HepG2 (cell line): ENCODE measurements around the gene ARPC1B. TPM values are rescaled to one million over a fixed set of nuclear protein-coding genes. Genes with fewer than 3 reads are reported as not detected.

Experiments used
- ATF7 ChIP-seq, 2 experiments: fragments of 450-650 bp in 1 of 2; sonication (generic) in 1 of 2; formaldehyde crosslinking in 1 of 2; IDR thresholded peaks; 2 replicates each; pipeline versions ENCODE4 v1.4.0 to v1.6.1; 2016 to 2020; ENCODE audit warnings: antibody characterized with exemption in 1 of 2, mild to moderate bottlenecking in 1 of 2, missing genetic modification reagents in 1 of 2
- DNMT3B ChIP-seq: conservative IDR thresholded peaks from 2 replicates; pipeline ENCODE4 v1.6.1; 2016; ENCODE audit warnings: missing biosample characterization, control low read depth
- ESRRA ChIP-seq: sonication (generic); formaldehyde crosslinking; IDR thresholded peaks from 2 replicates; pipeline ENCODE4 v1.5.1; 2020; ENCODE audit warnings: mild to moderate bottlenecking, low read depth, missing genetic modification reagents
- IRF2 ChIP-seq: IDR thresholded peaks from 2 replicates; pipeline ENCODE4 v1.6.1; 2018; ENCODE audit warnings: missing genetic modification reagents, missing compliant biosample characterization
- KLF11 ChIP-seq: IDR thresholded peaks from 2 replicates; pipeline ENCODE4 v1.6.1; 2016; ENCODE audit warnings: missing compliant biosample characterization
- KMT2B ChIP-seq: IDR thresholded peaks from 2 replicates; pipeline ENCODE4 v1.6.1; 2016; ENCODE audit warnings: missing genetic modification reagents, missing compliant biosample characterization
- MTF2 ChIP-seq: sonication (generic); formaldehyde crosslinking; IDR thresholded peaks from 2 replicates; pipeline ENCODE4 v1.5.0; 2020; ENCODE audit warnings: missing genetic modification reagents, borderline replicate concordance
- SMC3 ChIP-seq: IDR thresholded peaks from 2 replicates; pipeline ENCODE4 v1.6.1; 2011; ENCODE audit warnings: low read length, improper control_type of control experiment
- SNAI1 ChIP-seq: sonication (generic); formaldehyde crosslinking; IDR thresholded peaks from 2 replicates; pipeline ENCODE4 v1.5.0; 2020; ENCODE audit warnings: mild to moderate bottlenecking, missing genetic modification reagents, borderline replicate concordance
- SRF ChIP-seq: IDR thresholded peaks from 2 replicates; pipeline ENCODE4 v1.6.1; 2011; ENCODE audit warnings: mild to moderate bottlenecking, low read depth, low read length, moderate library complexity
- TOE1 ChIP-seq: sonication (generic); formaldehyde crosslinking; IDR thresholded peaks from 2 replicates; pipeline ENCODE4 v1.4.0; 2020; ENCODE audit warnings: mild to moderate bottlenecking, missing genetic modification reagents
- ZNF234 ChIP-seq: sonication (generic); formaldehyde crosslinking; conservative IDR thresholded peaks from 2 replicates; pipeline ENCODE4 v1.5.1; 2020; ENCODE audit warnings: mild to moderate bottlenecking, missing genetic modification reagents
- ZNF331 ChIP-seq: sonication (generic); formaldehyde crosslinking; IDR thresholded peaks from 2 replicates; pipeline ENCODE4 v1.4.0; 2020; ENCODE audit warnings: missing genetic modification reagents
- ZNF431 ChIP-seq: sonication (generic); formaldehyde crosslinking; IDR thresholded peaks from 2 replicates; pipeline ENCODE4 v1.9.0; 2022; ENCODE audit warnings: missing genetic modification reagents, low read depth, mild to moderate bottlenecking, borderline replicate concordance
- ZNF546 ChIP-seq: sonication (generic); formaldehyde crosslinking; conservative IDR thresholded peaks from 2 replicates; pipeline ENCODE4 v1.8.1; 2023; ENCODE audit warnings: mild to moderate bottlenecking, missing genetic modification reagents
- ZNF552 ChIP-seq: sonication (generic); formaldehyde crosslinking; IDR thresholded peaks from 2 replicates; pipeline ENCODE4 v1.9.0; 2022; ENCODE audit warnings: missing genetic modification reagents, mild to moderate bottlenecking, borderline replicate concordance
- ZSCAN9 ChIP-seq: IDR thresholded peaks from 2 replicates; pipeline ENCODE4 v1.6.1; 2016; ENCODE audit warnings: borderline replicate concordance
- polyA plus RNA-seq, 8 experiments: library from polyadenylated mRNA; depleted of rRNA in 3 of 8; stranded (reverse) in 7 of 8; unstranded in 1 of 8; fragments of >200 nt; fragmentation: Illumina TruSeq in 4 of 8; extraction: Trizol in 4 of 8; gene quantifications; 2 replicates each; pipeline versions ENCODE4 v1.2.1 to v1.2.3, GENCODE V29; 2011 to 2016; ENCODE audit warnings: low read depth in 4 of 8, missing spikeins in 1 of 8, mixed read lengths in 1 of 8; ENCODE audit not compliant: insufficient read depth in 1 of 8
- total RNA-seq, 5 experiments: library from RNA; depleted of rRNA; stranded (reverse); fragments of >200 nt; fragmentation: Illumina TruSeq; extraction: Trizol; gene quantifications; 2 replicates each; pipeline ENCODE4 v1.2.3, GENCODE V29; 2016; ENCODE audit warnings: low read depth in 1 of 5
- TF ChIP-seq, protein P1 (sequence below): sonication (generic); formaldehyde crosslinking; IDR thresholded peaks from 2 replicates; pipeline ENCODE4 v1.8.0; 2022; ENCODE audit warnings: mild to moderate bottlenecking, missing genetic modification reagents; ENCODE audit not compliant: insufficient replicate concordance
- TF ChIP-seq, protein P2 (sequence below): sonication (generic); formaldehyde crosslinking; IDR thresholded peaks from 2 replicates; pipeline ENCODE4 v1.8.1; 2023; ENCODE audit warnings: missing genetic modification reagents, inconsistent platforms, borderline replicate concordance
- TF ChIP-seq, protein P3 (sequence below): sonication (generic); formaldehyde crosslinking; IDR thresholded peaks from 2 replicates; pipeline ENCODE4 v1.5.1; 2020; ENCODE audit warnings: missing genetic modification reagents, mild to moderate bottlenecking, borderline replicate concordance
- TF ChIP-seq, protein P4 (sequence below): IDR thresholded peaks from 2 replicates; pipeline ENCODE4 v1.6.1; 2012; ENCODE audit warnings: low read length, improper control_type of control experiment

The ARPC1B gene
- total and polyA plus RNA-seq, 2 of the 13 experiments (the other 11 are each of a cell fraction or from before 2014, with no cell fraction given) = 72.9 to 89.1 TPM

DNA sequence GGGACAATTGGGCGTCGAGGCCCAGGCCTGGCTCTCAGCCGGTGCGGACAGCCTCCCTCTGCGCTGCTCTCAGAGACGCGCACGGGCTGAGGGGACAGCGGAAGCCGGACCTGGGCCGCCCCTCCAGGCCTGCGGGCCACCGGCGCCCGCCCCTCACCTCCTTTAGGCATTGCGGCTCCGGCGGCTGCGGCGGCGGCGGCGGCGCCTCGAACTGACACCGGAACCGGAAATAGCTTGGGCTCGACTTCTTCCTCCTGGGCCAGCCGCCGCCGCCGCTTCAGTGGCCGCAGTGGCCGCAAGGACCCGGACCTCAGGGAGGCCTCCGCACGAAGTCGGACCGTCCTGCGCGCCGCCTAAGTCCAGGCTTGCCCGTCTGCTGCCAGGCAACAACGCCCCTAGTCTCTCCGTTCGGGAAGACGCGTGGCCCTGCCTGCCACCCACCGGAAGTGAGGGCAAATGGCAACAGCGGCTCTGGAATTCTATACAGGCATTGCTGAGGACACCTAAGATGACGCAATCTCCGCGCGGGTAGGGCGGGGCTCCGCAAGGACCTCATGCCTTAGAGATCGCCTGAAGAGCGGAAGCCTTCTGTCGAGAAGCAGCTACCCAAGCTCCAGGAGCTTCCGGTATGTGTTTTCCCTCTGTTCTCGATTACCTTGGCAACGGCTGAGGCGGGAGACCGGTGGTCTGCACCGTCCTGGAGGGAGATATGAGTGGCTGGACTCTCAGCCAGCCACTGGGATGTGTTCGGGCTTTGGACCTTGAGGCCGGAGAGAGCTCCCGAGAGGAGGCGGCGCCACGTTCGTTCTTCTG lies 34.1 kb downstream of the ARPC1B start, which contains the start of the genes BUD31 and PDAP1 (continued):
- TF ChIP-seq, protein P1, sequence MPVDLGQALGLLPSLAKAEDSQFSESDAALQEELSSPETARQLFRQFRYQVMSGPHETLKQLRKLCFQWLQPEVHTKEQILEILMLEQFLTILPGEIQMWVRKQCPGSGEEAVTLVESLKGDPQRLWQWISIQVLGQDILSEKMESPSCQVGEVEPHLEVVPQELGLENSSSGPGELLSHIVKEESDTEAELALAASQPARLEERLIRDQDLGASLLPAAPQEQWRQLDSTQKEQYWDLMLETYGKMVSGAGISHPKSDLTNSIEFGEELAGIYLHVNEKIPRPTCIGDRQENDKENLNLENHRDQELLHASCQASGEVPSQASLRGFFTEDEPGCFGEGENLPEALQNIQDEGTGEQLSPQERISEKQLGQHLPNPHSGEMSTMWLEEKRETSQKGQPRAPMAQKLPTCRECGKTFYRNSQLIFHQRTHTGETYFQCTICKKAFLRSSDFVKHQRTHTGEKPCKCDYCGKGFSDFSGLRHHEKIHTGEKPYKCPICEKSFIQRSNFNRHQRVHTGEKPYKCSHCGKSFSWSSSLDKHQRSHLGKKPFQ (CRISPR knock-in tag) = no peak
- peak; percentile 42 for TF ChIP-seq KLF11 (CRISPR knock-in tag)
- TF ChIP-seq, protein P2, sequence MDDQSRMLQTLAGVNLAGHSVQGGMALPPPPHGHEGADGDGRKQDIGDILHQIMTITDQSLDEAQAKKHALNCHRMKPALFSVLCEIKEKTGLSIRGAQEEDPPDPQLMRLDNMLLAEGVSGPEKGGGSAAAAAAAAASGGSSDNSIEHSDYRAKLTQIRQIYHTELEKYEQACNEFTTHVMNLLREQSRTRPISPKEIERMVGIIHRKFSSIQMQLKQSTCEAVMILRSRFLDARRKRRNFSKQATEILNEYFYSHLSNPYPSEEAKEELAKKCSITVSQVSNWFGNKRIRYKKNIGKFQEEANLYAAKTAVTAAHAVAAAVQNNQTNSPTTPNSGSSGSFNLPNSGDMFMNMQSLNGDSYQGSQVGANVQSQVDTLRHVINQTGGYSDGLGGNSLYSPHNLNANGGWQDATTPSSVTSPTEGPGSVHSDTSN (CRISPR knock-in tag) = no peak
- peak; percentile 26; the same call in 1 of the 2 replicates for TF ChIP-seq TOE1 (CRISPR knock-in tag)
- no peak; the same call in 1 of the 2 replicates for TF ChIP-seq ZNF546 (CRISPR knock-in tag)
- TF ChIP-seq, protein P3, sequence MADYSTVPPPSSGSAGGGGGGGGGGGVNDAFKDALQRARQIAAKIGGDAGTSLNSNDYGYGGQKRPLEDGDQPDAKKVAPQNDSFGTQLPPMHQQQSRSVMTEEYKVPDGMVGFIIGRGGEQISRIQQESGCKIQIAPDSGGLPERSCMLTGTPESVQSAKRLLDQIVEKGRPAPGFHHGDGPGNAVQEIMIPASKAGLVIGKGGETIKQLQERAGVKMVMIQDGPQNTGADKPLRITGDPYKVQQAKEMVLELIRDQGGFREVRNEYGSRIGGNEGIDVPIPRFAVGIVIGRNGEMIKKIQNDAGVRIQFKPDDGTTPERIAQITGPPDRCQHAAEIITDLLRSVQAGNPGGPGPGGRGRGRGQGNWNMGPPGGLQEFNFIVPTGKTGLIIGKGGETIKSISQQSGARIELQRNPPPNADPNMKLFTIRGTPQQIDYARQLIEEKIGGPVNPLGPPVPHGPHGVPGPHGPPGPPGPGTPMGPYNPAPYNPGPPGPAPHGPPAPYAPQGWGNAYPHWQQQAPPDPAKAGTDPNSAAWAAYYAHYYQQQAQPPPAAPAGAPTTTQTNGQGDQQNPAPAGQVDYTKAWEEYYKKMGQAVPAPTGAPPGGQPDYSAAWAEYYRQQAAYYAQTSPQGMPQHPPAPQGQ (CRISPR knock-in tag) = no peak
- no peak for TF ChIP-seq MTF2 (CRISPR knock-in tag)
- TF ChIP-seq ZNF431 (CRISPR knock-in tag) = 0 out of 2 replicates have a peak, but pooled peaks have one; percentile 16
- peak; percentile 58; the same call in 1 of the 2 replicates for TF ChIP-seq ZNF331 (CRISPR knock-in tag)
- peak; percentile 70 for TF ChIP-seq ESRRA (CRISPR knock-in tag)
- peak; percentile 91 for TF ChIP-seq IRF2
- TF ChIP-seq SMC3 = peak; percentile 46; the same call in 1 of the 2 replicates
- TF ChIP-seq ZNF234 (CRISPR knock-in tag) = 0 out of 2 replicates have a peak, but pooled peaks have one; percentile 53
- TF ChIP-seq SRF = no peak
- no peak for TF ChIP-seq SNAI1
- no peak for TF ChIP-seq DNMT3B
- TF ChIP-seq ZSCAN9 = peak; percentile 77; the same call in 1 of the 2 replicates
- no peak for TF ChIP-seq ZNF552 (CRISPR knock-in tag)
- TF ChIP-seq ATF7 (IDR thresholded peaks at IDR 0.05) = peak; percentile 98
- peak; percentile 98 for TF ChIP-seq ATF7 (CRISPR knock-in tag; IDR thresholded peaks at IDR 0.05)
- TF ChIP-seq KMT2B (CRISPR knock-in tag) = peak; percentile 94
- TF ChIP-seq, protein P4, sequence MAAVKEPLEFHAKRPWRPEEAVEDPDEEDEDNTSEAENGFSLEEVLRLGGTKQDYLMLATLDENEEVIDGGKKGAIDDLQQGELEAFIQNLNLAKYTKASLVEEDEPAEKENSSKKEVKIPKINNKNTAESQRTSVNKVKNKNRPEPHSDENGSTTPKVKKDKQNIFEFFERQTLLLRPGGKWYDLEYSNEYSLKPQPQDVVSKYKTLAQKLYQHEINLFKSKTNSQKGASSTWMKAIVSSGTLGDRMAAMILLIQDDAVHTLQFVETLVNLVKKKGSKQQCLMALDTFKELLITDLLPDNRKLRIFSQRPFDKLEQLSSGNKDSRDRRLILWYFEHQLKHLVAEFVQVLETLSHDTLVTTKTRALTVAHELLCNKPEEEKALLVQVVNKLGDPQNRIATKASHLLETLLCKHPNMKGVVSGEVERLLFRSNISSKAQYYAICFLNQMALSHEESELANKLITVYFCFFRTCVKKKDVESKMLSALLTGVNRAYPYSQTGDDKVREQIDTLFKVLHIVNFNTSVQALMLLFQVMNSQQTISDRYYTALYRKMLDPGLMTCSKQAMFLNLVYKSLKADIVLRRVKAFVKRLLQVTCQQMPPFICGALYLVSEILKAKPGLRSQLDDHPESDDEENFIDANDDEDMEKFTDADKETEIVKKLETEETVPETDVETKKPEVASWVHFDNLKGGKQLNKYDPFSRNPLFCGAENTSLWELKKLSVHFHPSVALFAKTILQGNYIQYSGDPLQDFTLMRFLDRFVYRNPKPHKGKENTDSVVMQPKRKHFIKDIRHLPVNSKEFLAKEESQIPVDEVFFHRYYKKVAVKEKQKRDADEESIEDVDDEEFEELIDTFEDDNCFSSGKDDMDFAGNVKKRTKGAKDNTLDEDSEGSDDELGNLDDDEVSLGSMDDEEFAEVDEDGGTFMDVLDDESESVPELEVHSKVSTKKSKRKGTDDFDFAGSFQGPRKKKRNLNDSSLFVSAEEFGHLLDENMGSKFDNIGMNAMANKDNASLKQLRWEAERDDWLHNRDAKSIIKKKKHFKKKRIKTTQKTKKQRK = no peak
